Measurements from ENCODE around the gene CTIF.

DNA sequence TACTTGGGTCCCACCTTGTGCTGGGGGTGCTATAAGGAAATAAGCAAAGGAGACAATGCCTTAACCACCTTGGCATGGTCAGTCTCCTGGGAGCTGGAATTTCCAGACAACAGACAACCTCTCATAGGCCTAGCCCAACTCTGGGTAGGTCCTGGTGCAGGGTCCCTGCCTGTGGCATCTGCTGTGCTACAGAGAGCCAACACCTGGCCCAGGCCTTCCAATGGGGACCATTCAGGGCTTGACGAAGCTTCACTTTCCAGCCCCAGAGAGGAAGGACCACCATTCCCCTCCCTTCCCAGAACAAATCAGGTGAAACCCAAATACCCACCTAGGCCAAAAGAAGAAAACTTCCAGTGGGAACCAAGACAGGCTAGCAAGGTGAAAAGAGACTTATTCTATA, 329.1 kb downstream of the CTIF start:
- TF ChIP-seq, protein P1, sequence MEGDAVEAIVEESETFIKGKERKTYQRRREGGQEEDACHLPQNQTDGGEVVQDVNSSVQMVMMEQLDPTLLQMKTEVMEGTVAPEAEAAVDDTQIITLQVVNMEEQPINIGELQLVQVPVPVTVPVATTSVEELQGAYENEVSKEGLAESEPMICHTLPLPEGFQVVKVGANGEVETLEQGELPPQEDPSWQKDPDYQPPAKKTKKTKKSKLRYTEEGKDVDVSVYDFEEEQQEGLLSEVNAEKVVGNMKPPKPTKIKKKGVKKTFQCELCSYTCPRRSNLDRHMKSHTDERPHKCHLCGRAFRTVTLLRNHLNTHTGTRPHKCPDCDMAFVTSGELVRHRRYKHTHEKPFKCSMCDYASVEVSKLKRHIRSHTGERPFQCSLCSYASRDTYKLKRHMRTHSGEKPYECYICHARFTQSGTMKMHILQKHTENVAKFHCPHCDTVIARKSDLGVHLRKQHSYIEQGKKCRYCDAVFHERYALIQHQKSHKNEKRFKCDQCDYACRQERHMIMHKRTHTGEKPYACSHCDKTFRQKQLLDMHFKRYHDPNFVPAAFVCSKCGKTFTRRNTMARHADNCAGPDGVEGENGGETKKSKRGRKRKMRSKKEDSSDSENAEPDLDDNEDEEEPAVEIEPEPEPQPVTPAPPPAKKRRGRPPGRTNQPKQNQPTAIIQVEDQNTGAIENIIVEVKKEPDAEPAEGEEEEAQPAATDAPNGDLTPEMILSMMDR (IDR thresholded peaks at IDR 0.05), result no peak
- TF ChIP-seq POLR2A (IDR thresholded peaks at IDR 0.05), result no peak
